Peyer's patch (tissue), 4 donors: ENCODE results near the gene KRT14.

Experiments
- POLR2A ChIP-seq, 2 donors: fragments of 450-650 bp; IDR thresholded peaks; one replicate each; pipeline ENCODE4 v1.5.1; 2017; ENCODE audit warnings: antibody characterized with exemption in 2 of 2, mild to moderate bottlenecking in 2 of 2, moderate library complexity in 2 of 2
- TF ChIP-seq, protein P1 (sequence below), 6 experiments: fragments of 450-650 bp in 4 of 6; fragments of 200-600 bp in 2 of 6; sonication (generic) in 1 of 6; IDR thresholded peaks; one replicate each; pipeline ENCODE4 v1.5.1; 2017 to 2019; ENCODE audit warnings: antibody characterized with exemption in 6 of 6, mild to moderate bottlenecking in 3 of 6, moderate library complexity in 1 of 6

DNA sequence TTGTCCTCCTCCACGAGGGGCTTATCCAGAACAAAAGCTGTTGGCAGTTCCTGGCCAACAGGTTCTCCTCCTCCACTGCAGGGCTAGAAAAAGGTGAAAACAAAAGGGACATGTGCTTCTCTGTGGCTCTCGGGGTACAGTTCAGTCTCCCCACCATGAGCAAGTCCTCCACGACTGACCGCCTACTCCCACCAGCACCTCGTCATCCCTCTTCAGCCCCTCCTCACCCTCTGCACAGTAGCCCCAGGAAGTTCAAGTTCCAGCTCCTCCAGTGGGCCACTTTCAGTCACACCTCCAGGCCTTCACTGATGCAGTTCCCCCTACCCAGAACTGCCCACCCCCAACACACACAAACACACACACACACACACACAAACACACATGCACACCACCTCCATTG lies 34.2 kb downstream of the KRT14 start:
- TF ChIP-seq, protein P1, sequence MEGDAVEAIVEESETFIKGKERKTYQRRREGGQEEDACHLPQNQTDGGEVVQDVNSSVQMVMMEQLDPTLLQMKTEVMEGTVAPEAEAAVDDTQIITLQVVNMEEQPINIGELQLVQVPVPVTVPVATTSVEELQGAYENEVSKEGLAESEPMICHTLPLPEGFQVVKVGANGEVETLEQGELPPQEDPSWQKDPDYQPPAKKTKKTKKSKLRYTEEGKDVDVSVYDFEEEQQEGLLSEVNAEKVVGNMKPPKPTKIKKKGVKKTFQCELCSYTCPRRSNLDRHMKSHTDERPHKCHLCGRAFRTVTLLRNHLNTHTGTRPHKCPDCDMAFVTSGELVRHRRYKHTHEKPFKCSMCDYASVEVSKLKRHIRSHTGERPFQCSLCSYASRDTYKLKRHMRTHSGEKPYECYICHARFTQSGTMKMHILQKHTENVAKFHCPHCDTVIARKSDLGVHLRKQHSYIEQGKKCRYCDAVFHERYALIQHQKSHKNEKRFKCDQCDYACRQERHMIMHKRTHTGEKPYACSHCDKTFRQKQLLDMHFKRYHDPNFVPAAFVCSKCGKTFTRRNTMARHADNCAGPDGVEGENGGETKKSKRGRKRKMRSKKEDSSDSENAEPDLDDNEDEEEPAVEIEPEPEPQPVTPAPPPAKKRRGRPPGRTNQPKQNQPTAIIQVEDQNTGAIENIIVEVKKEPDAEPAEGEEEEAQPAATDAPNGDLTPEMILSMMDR (IDR thresholded peaks at IDR 0.05), result no peak
- no peak for TF ChIP-seq POLR2A (IDR thresholded peaks at IDR 0.05)
